A673 (cell line): ENCODE data around the gene C14orf132.

ENCODE experiments used
- EZH2 ChIP-seq: fragments of 200-600 bp; sonication (generic); IDR thresholded peaks from 2 replicates; pipeline ENCODE4 v1.6.1; 2017; ENCODE audit warnings: borderline replicate concordance, low read depth, mild to moderate bottlenecking, mixed read lengths, antibody characterized with exemption, low read length; ENCODE audit not compliant: poor library complexity, severe bottlenecking
- TF ChIP-seq, protein P1 (sequence below): fragments of 300-800, 200-600 bp; sonication (generic); conservative IDR thresholded peaks from 2 replicates; pipeline ENCODE4 v1.5.1; 2017; ENCODE audit warnings: low read depth, mild to moderate bottlenecking, antibody characterized with exemption, low read length, moderate library complexity, mixed read lengths

DNA sequence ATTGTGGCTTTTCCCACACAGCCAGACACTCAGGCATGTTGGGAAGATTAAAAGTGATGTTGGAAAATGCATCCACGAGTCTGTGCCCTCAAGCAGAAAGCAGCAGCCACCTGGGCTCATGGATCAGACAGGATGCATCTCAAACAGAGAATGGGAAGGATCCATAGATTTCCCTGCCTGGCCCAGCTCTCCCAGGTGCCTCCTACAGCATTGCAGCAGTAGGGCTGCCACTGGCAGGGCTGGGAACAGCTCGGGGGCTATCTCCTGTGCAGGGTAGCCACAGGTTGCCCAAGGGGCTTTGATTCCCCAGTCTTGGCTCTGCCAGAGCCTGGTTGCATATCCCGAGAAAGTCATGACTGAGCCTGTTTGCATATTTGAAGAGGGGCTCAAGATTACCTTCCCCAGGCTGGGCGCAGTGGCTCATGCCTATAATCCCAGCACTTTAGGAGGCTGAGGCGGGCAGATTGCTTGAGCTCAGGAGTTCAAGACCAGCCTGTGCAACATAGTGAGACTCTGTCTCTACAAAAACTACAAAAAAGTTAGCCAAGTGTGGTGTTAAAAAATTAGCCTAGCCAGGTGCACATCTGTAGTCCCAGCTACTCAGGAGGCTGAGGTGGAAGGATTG lies 19.5 kb downstream of the C14orf132 start:
- TF ChIP-seq, protein P1, sequence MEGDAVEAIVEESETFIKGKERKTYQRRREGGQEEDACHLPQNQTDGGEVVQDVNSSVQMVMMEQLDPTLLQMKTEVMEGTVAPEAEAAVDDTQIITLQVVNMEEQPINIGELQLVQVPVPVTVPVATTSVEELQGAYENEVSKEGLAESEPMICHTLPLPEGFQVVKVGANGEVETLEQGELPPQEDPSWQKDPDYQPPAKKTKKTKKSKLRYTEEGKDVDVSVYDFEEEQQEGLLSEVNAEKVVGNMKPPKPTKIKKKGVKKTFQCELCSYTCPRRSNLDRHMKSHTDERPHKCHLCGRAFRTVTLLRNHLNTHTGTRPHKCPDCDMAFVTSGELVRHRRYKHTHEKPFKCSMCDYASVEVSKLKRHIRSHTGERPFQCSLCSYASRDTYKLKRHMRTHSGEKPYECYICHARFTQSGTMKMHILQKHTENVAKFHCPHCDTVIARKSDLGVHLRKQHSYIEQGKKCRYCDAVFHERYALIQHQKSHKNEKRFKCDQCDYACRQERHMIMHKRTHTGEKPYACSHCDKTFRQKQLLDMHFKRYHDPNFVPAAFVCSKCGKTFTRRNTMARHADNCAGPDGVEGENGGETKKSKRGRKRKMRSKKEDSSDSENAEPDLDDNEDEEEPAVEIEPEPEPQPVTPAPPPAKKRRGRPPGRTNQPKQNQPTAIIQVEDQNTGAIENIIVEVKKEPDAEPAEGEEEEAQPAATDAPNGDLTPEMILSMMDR = no peak
- no peak for TF ChIP-seq EZH2
